ENCODE results near the gene SCO2. TPM values are rescaled to one million over a fixed set of nuclear protein-coding genes. Genes with fewer than 3 reads are reported as not detected.

SCO2 gene
- total and polyA plus RNA-seq, 10 of the 15 experiments (the other 5 are each of a cell fraction or from before 2014, with no cell fraction given) = 0.18 to 16.0 (median 2.4) TPM; not detected in 1

- peak; percentile 87 for TF ChIP-seq USF2 (IDR thresholded peaks at IDR 0.05; ENCODE audit: borderline replicate concordance, low read depth, low read length)
- TF ChIP-seq IKZF1 (conservative IDR thresholded peaks at IDR 0.05) = peak; percentile 100
- no peak for TF ChIP-seq SUPT20H (IDR thresholded peaks at IDR 0.05; ENCODE audit: borderline replicate concordance, control insufficient read depth, low read depth, low read length)
- TF ChIP-seq YY1 (IDR thresholded peaks at IDR 0.05; ENCODE audit: low read depth, low read length) = peak; percentile 67; the same call in 1 of the 2 replicates
- TF ChIP-seq, protein P1, sequence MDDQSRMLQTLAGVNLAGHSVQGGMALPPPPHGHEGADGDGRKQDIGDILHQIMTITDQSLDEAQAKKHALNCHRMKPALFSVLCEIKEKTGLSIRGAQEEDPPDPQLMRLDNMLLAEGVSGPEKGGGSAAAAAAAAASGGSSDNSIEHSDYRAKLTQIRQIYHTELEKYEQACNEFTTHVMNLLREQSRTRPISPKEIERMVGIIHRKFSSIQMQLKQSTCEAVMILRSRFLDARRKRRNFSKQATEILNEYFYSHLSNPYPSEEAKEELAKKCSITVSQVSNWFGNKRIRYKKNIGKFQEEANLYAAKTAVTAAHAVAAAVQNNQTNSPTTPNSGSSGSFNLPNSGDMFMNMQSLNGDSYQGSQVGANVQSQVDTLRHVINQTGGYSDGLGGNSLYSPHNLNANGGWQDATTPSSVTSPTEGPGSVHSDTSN (IDR thresholded peaks at IDR 0.05; ENCODE audit: insufficient replicate concordance, low read depth, low read length) = peak; percentile 76
- no peak for TF ChIP-seq ZNF622 (IDR thresholded peaks at IDR 0.05)
- no peak for TF ChIP-seq KAT2A (conservative IDR thresholded peaks at IDR 0.05; ENCODE audit: control insufficient read depth, low read depth, low read length)
- TF ChIP-seq CUX1 (IDR thresholded peaks at IDR 0.05; ENCODE audit: insufficient replicate concordance, low read depth, low read length) = no peak
- TF ChIP-seq RAD51 (IDR thresholded peaks at IDR 0.05) = peak; percentile 95
- peak; percentile 30; the same call in 1 of the 2 replicates for TF ChIP-seq ZBED1 (IDR thresholded peaks at IDR 0.05; ENCODE audit: borderline replicate concordance)
- TF ChIP-seq SMAD1 (IDR thresholded peaks at IDR 0.05; ENCODE audit: low read depth, partially characterized antibody) = no peak
- no peak for TF ChIP-seq ZNF384 (IDR thresholded peaks at IDR 0.05; ENCODE audit: borderline replicate concordance, low read depth, low read length)
- TF ChIP-seq ZBTB33 (IDR thresholded peaks at IDR 0.05) = no peak
- TF ChIP-seq, protein P2, sequence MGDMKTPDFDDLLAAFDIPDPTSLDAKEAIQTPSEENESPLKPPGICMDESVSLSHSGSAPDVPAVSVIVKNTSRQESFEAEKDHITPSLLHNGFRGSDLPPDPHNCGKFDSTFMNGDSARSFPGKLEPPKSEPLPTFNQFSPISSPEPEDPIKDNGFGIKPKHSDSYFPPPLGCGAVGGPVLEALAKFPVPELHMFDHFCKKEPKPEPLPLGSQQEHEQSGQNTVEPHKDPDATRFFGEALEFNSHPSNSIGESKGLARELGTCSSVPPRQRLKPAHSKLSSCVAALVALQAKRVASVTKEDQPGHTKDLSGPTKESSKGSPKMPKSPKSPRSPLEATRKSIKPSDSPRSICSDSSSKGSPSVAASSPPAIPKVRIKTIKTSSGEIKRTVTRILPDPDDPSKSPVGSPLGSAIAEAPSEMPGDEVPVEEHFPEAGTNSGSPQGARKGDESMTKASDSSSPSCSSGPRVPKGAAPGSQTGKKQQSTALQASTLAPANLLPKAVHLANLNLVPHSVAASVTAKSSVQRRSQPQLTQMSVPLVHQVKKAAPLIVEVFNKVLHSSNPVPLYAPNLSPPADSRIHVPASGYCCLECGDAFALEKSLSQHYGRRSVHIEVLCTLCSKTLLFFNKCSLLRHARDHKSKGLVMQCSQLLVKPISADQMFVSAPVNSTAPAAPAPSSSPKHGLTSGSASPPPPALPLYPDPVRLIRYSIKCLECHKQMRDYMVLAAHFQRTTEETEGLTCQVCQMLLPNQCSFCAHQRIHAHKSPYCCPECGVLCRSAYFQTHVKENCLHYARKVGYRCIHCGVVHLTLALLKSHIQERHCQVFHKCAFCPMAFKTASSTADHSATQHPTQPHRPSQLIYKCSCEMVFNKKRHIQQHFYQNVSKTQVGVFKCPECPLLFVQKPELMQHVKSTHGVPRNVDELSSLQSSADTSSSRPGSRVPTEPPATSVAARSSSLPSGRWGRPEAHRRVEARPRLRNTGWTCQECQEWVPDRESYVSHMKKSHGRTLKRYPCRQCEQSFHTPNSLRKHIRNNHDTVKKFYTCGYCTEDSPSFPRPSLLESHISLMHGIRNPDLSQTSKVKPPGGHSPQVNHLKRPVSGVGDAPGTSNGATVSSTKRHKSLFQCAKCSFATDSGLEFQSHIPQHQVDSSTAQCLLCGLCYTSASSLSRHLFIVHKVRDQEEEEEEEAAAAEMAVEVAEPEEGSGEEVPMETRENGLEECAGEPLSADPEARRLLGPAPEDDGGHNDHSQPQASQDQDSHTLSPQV (IDR thresholded peaks at IDR 0.05) = no peak
Measured at GRCh38 chr22:50525104-50525857, at the start of gene SCO2 (continued).

Data from GM12878 (cell line).